HFFc6 (cell line): Measurements from ENCODE around the gene VGF. TPM values are rescaled to one million over a fixed set of nuclear protein-coding genes. Genes with fewer than 3 reads are reported as not detected.

Experiments
- DNase-seq: peaks from one replicate; pipeline ENCODE4 v3.0.0-alpha.2; 2018
- H3K27ac Mint-ChIP-seq: 2 replicates; pipeline ENCODE4 v1.8.0; 2020; ENCODE audit warnings: mild to moderate bottlenecking, mixed read lengths
- H3K27me3 Mint-ChIP-seq: 2 replicates; pipeline ENCODE4 v1.8.0; 2021; ENCODE audit warnings: mild to moderate bottlenecking, moderate library complexity, mixed read lengths; ENCODE audit not compliant: insufficient read depth
- H3K36me3 Mint-ChIP-seq: 2 replicates; pipeline ENCODE4 v1.8.0; 2021; ENCODE audit warnings: low read depth, mixed read lengths
- H3K4me1 Mint-ChIP-seq: 2 replicates; pipeline ENCODE4 v1.8.0; 2020; ENCODE audit warnings: low read depth, mixed read lengths
- H3K4me3 Mint-ChIP-seq: 2 replicates; pipeline ENCODE4 v1.8.0; 2020; ENCODE audit warnings: mild to moderate bottlenecking, moderate library complexity, mixed read lengths
- H3K9me3 Mint-ChIP-seq: 2 replicates; pipeline ENCODE4 v1.8.0; 2020; ENCODE audit warnings: mild to moderate bottlenecking, mixed read lengths
- CTCF ChIP-seq: fragments of 200-600 bp; sonication (generic); IDR thresholded peaks from 2 replicates; pipeline ENCODE4 v1.5.0; 2021; ENCODE audit warnings: antibody characterized with exemption, mild to moderate bottlenecking
- total RNA-seq, 6 experiments: library from RNA; stranded (reverse); fragmentation: NEBNext Ultra II Directional; extraction: Animal tissue kit (Norgen Biotek cat#: 25700); gene quantifications; 2 replicates in 1 of 6; 3 replicates in 5 of 6; pipeline ENCODE4 v1.2.3, GENCODE V29; 2021

Gene VGF
- total RNA-seq, 6 experiments from 2014 or later = 0.19 to 0.78 (median 0.35) TPM

DNA sequence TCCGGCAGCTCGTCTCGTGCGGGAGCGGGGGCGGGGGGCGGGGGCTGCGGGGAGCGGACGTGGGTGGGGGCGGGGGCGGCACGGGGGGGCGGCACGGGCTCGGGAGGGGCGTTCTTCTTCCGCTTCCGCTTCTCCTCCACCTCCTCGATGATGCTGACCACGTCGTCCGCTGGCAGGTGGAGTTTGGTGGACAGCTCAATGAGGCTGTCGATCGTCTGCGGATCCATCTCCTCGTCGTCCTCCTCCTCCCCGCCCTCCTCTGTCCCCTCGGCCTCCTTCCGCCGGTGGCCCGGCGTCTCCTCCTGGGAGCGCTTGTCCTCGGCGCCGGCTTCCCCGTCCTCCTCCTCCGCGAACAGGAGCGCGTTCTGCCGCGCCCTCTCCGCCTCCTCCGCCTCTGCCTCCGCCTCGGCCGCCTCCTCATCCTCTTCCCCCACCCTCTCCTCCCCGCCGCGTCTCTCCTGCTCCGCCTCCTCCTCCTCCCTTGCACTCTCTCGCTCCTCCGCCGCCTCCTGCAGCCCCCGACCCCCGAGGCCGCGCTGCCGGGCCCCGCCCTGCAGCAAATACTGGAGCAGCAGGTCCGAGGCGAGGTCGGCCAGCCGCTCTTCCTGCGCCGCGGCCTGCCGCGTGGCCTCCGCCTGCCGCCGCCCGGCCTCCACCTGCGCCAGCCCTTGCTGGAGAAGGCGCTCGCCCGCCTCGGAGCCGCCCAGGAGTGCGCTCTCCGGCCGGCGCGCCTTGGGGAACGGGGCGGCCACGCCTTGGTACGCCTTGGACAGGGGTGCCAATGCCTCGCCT lies 1.9 kb downstream of the VGF start:
- no peak for TF ChIP-seq CTCF
- Mint-ChIP-seq H3K27ac (no peak overlapping the region), H3K36me3 (peaks cover 13% of the 10 kb centered on the region; the same call in 1 of the 2 replicates), H3K4me3 (peak overlapping the region; percentile 63), H3K4me1 (peaks cover 48% of the 10 kb centered on the region), H3K27me3 (peaks cover 32% of the 10 kb centered on the region), H3K9me3 (no peaks in the 10 kb centered on the region)
- no peak for DNase-seq

GRCh38 chr7:101162551-101163278 lies 2.7 kb downstream of the VGF start:
- TF ChIP-seq CTCF = no peak
- Mint-ChIP-seq H3K9me3 (no peaks in the 10 kb centered on the region), H3K4me1 (peaks cover 40% of the 10 kb centered on the region), H3K36me3 (peaks cover 13% of the 10 kb centered on the region; the same call in 1 of the 2 replicates), H3K4me3 (peak overlapping the region; percentile 63; the same call in 1 of the 2 replicates), H3K27me3 (peaks cover 28% of the 10 kb centered on the region), H3K27ac (no peak overlapping the region)
- peak; percentile 36 for DNase-seq

DNA sequence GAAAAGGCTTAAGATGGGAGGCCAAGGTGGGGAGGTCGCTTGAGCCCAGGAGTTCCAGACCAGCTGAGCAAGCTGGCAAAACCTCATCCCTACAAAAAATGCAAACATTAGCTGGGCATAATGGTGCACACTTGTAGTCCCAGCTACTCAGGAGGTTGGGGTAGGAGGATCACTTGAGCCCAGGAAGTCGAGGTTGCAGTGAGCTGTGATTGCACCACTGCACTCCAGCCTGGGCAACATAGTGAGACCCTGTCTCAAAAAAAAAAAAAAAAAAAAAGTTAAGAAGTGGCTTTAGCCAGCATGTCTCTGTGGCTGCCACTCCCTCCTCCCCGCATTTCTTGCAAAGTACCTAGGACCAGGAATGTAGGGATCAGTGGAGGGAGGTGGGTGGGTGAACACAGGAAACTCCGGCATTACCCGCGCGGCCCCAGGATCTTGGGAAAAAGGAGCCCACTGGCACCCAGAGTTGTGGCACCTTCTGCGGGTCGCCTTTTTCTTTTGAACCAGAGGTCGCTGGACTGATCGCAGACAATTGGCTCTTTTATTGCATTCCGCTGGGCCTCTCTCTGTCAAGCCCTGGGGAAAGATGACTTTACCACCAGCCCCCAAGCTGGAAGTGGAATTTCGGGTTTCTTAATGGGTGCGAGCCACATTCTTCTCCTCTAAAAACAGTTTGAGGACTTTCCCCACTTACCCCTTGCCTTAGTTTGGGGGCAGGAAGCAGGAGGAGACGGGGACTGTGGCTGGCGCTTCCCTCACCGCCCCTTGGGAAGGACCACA lies 3.5 kb downstream of the VGF start:
- TF ChIP-seq CTCF = no peak
- 0 out of 2 replicates have a peak overlapping the region, but pooled peaks have one; percentile 26 for H3K4me3 Mint-ChIP-seq
- H3K27ac Mint-ChIP-seq = no peak overlapping the region
- H3K27me3 Mint-ChIP-seq = peaks cover 21% of the 10 kb centered on the region
- no peaks in the 10 kb centered on the region for H3K9me3 Mint-ChIP-seq
- H3K36me3 Mint-ChIP-seq = peaks cover 18% of the 10 kb centered on the region; the same call in 1 of the 2 replicates
- peaks cover 32% of the 10 kb centered on the region for H3K4me1 Mint-ChIP-seq
- no peak for DNase-seq

DNA sequence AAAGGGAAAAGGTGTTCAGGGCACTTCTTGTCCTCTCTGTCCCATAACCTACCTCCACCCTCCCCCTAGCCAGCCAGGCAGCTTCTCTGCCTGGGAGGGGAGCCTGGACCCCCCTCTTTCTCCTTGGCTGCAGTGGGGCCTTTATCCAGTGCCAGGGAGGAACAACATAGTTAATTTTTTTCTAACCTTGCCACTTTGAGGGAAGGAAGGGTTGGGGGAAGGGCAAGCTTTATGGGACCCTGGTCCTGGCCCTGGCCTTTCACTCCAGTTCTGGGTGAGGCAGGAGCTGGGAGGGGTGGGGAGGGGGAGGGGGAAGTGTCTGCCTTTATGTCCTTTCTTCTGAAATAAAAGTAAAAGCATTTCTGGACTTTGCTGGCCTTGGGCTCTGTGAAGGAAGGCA lies 4.5 kb downstream of the VGF start:
- H3K4me1 Mint-ChIP-seq = peaks cover 31% of the 10 kb centered on the region
- peaks cover 17% of the 10 kb centered on the region for H3K27me3 Mint-ChIP-seq
- H3K9me3 Mint-ChIP-seq = no peaks in the 10 kb centered on the region
- H3K4me3 Mint-ChIP-seq = no peak overlapping the region
- no peak overlapping the region for H3K27ac Mint-ChIP-seq
- H3K36me3 Mint-ChIP-seq = peaks cover 25% of the 10 kb centered on the region; the same call in 1 of the 2 replicates
- TF ChIP-seq CTCF = no peak
- DNase-seq = no peak
